CD14-positive monocyte (primary cell): ENCODE results near the gene PRKCQ. TPM values are rescaled to one million over a fixed set of nuclear protein-coding genes. Genes with fewer than 3 reads are reported as not detected.
A peak's percentile ranks its signal among the peaks of the same experiment; 100 is the strongest.

ENCODE experiments used
- DNase-seq, 3 donors: peaks; one replicate each; pipeline ENCODE4 v3.0.0-alpha.2; 2011 to 2022
- H2AFZ ChIP-seq: 2 replicates; pipeline ENCODE4 v1.6.0; 2012; ENCODE audit warnings: mild to moderate bottlenecking, low read depth, low read length, inconsistent platforms; ENCODE audit not compliant: insufficient read depth, poor library complexity, severe bottlenecking
- H3K27ac ChIP-seq, 2 donors: 1 replicate in 1 of 2; 2 replicates in 1 of 2; pipeline ENCODE4 v1.5.1; 2012 to 2013; ENCODE audit warnings: low read length in 2 of 2, control low read depth in 1 of 2, inconsistent platforms in 1 of 2, low read depth in 1 of 2, mild to moderate bottlenecking in 1 of 2
- H3K27me3 ChIP-seq, 2 donors: one replicate each; pipeline versions ENCODE4 v1.6.0 to v1.6.1; 2011 to 2013; ENCODE audit warnings: low read length in 2 of 2; ENCODE audit not compliant: control insufficient read depth in 2 of 2, insufficient read depth in 2 of 2
- H3K36me3 ChIP-seq, 2 donors: replicated peaks in 1 of 2; 1 replicate in 1 of 2; 2 replicates in 1 of 2; pipeline versions ENCODE4 v1.5.1 to v1.6.1; 2012 to 2013; ENCODE audit warnings: low read length in 2 of 2, control low read depth in 1 of 2, inconsistent platforms in 1 of 2, mild to moderate bottlenecking in 1 of 2; ENCODE audit not compliant: insufficient read depth in 2 of 2, control insufficient read depth in 1 of 2
- H3K4me1 ChIP-seq, 2 donors: 1 replicate in 1 of 2; 2 replicates in 1 of 2; pipeline versions ENCODE4 v1.5.1 to v1.6.1; 2012 to 2013; ENCODE audit warnings: low read length in 2 of 2, control low read depth in 1 of 2, inconsistent platforms in 1 of 2, mild to moderate bottlenecking in 1 of 2, moderate library complexity in 1 of 2; ENCODE audit not compliant: insufficient read depth in 2 of 2, control insufficient read depth in 1 of 2
- H3K4me2 ChIP-seq: replicated peaks from 2 replicates; pipeline ENCODE3; 2012; ENCODE audit warnings: low read length, moderate library complexity, mild to moderate bottlenecking; ENCODE audit not compliant: poor library complexity, severe bottlenecking; ENCODE audit errors: extremely low read depth
- H3K4me3 ChIP-seq, 3 experiments: fragments of 200-600 bp in 1 of 3; sonication (generic) in 1 of 3; replicated peaks in 1 of 3; 1 replicate in 2 of 3; 2 replicates in 1 of 3; pipeline ENCODE4 v1.5.1; 2011 to 2013; ENCODE audit warnings: low read length in 3 of 3, mild to moderate bottlenecking in 3 of 3, control low read depth in 2 of 3, low read depth in 2 of 3, inconsistent platforms in 1 of 3, moderate library complexity in 1 of 3
- H3K79me2 ChIP-seq: 2 replicates; pipeline ENCODE4 v1.6.0; 2012; ENCODE audit warnings: mild to moderate bottlenecking, control low read depth, inconsistent platforms, low read length, moderate library complexity; ENCODE audit not compliant: insufficient read depth
- H3K9ac ChIP-seq: 2 replicates; pipeline ENCODE4 v1.6.0; 2017; ENCODE audit warnings: low read length, mild to moderate bottlenecking; ENCODE audit not compliant: insufficient read depth, poor library complexity, severe bottlenecking
- H3K9me3 ChIP-seq, 2 donors: replicated peaks in 1 of 2; 1 replicate in 1 of 2; 2 replicates in 1 of 2; pipeline versions ENCODE4 v1.5.1 to v1.6.1; 2012 to 2013; ENCODE audit warnings: low read length in 2 of 2, control low read depth in 1 of 2; ENCODE audit not compliant: control insufficient read depth in 1 of 2, insufficient read depth in 1 of 2
- H4K20me1 ChIP-seq: 2 replicates; pipeline ENCODE4 v1.6.0; 2012; ENCODE audit warnings: mild to moderate bottlenecking, low read length, control low read depth, moderate library complexity; ENCODE audit not compliant: insufficient read depth
- H3K27ac Mint-ChIP-seq, 7 donors: one replicate each; pipeline ENCODE4 v1.8.0; 2020; ENCODE audit warnings: mild to moderate bottlenecking in 7 of 7, mixed read lengths in 7 of 7, moderate library complexity in 6 of 7, inconsistent platforms in 2 of 7
- H3K27me3 Mint-ChIP-seq, 3 donors: one replicate each; pipeline ENCODE4 v1.8.0; 2021 to 2022; ENCODE audit warnings: low read depth in 3 of 3, mild to moderate bottlenecking in 3 of 3, mixed read lengths in 3 of 3, moderate library complexity in 3 of 3, inconsistent platforms in 1 of 3
- H3K36me3 Mint-ChIP-seq, 2 donors: one replicate each; pipeline ENCODE4 v1.8.0; 2020; ENCODE audit warnings: mixed read lengths in 2 of 2, inconsistent platforms in 1 of 2, mild to moderate bottlenecking in 1 of 2
- H3K4me1 Mint-ChIP-seq: one replicate; pipeline ENCODE4 v1.8.0; 2020; ENCODE audit warnings: mild to moderate bottlenecking, mixed read lengths
- H3K4me3 Mint-ChIP-seq, 2 donors: one replicate each; pipeline ENCODE4 v1.8.0; 2020; ENCODE audit warnings: mild to moderate bottlenecking in 2 of 2, mixed read lengths in 2 of 2, moderate library complexity in 1 of 2
- H3K9me3 Mint-ChIP-seq, 7 donors: one replicate each; pipeline ENCODE4 v1.8.0; 2020 to 2022; ENCODE audit warnings: mixed read lengths in 7 of 7, mild to moderate bottlenecking in 6 of 7, moderate library complexity in 6 of 7, inconsistent platforms in 2 of 7
- CTCF ChIP-seq: fragments of 200-600 bp; IDR thresholded peaks from one replicate; pipeline ENCODE4 v1.8.0; 2022; ENCODE audit warnings: antibody characterized with exemption, mild to moderate bottlenecking
- WGBS: methylation state at CpG from one replicate; pipeline ENCODE4 v1.1.5; 2013; ENCODE audit warnings: missing lambda C conversion rate; ENCODE audit not compliant: insufficient coverage; 5-methylcytosine and 5-hydroxymethylcytosine counted together
- intact Hi-C, 2 donors: fragments of 100-400 bp; cut with micrococcal nuclease; formaldehyde crosslinking; loops; one replicate each; pipeline versions ENCODE4 v1.15.0 to v1.15.1; 2023
- polyA plus RNA-seq, 3 donors: library from polyadenylated mRNA; depleted of rRNA in 1 of 3; unstranded in 2 of 3; stranded (reverse) in 1 of 3; fragments of 300-500 nt in 2 of 3; fragments of >200 nt in 1 of 3; fragmentation: Illumina TruSeq in 2 of 3; gene quantifications; 1 replicate in 2 of 3; 2 replicates in 1 of 3; pipeline ENCODE4 v1.2.3, GENCODE V29; 2012 to 2021

PRKCQ gene
- polyA plus RNA-seq, 3 donors = 0.01 to 0.29 (median 0.09) TPM

DNA sequence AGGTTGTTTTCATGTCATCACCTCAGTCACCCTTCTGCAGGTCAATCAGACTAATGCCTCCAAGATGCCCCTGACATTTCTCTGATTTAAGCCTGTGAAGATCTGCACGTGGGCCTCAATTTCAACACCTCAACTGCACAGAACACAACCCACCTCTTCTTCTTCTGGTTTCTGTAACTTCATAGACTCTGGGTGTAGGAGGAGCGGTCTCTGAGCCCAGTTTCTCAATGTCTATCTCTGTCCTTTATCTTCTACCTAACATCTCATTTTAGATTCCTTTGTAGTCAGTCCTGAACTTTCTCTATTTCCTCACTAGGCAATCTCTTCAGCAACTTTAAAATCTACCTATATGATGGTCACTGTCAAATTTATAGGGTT is 85.6 kb downstream of the PRKCQ start:
- WGBS = no CpG with 5 or more reads among the region's 2 CpGs
- no peak overlapping the region for H3K4me3 Mint-ChIP-seq
- Histone ChIP-seq H3K9ac (no peak overlapping the region), H3K79me2 (no peaks in the 10 kb centered on the region), H3K36me3 (no peaks in the 10 kb centered on the region), H3K27me3 (no peaks in the 10 kb centered on the region), H3K27ac (no peak overlapping the region), H3K4me2 (peak overlapping the region; percentile 69), H3K9me3 (no peaks in the 10 kb centered on the region), H3K4me3 (no peak overlapping the region), H2AFZ (no peak overlapping the region), H4K20me1 (no peaks in the 10 kb centered on the region), H3K4me1 (peaks cover 26 to 41% of the 10 kb centered on the region in 2 donors)
- TF ChIP-seq CTCF = no peak
- no peaks in the 10 kb centered on the region for H3K36me3 Mint-ChIP-seq
- H3K27ac Mint-ChIP-seq = no peak overlapping the region
- no peaks in the 10 kb centered on the region for H3K27me3 Mint-ChIP-seq
- DNase-seq = no peak
- H3K9me3 Mint-ChIP-seq = no peaks in the 10 kb centered on the region
- intact Hi-C loops = no loop called here
- H3K4me1 Mint-ChIP-seq = peaks cover 15% of the 10 kb centered on the region

DNA sequence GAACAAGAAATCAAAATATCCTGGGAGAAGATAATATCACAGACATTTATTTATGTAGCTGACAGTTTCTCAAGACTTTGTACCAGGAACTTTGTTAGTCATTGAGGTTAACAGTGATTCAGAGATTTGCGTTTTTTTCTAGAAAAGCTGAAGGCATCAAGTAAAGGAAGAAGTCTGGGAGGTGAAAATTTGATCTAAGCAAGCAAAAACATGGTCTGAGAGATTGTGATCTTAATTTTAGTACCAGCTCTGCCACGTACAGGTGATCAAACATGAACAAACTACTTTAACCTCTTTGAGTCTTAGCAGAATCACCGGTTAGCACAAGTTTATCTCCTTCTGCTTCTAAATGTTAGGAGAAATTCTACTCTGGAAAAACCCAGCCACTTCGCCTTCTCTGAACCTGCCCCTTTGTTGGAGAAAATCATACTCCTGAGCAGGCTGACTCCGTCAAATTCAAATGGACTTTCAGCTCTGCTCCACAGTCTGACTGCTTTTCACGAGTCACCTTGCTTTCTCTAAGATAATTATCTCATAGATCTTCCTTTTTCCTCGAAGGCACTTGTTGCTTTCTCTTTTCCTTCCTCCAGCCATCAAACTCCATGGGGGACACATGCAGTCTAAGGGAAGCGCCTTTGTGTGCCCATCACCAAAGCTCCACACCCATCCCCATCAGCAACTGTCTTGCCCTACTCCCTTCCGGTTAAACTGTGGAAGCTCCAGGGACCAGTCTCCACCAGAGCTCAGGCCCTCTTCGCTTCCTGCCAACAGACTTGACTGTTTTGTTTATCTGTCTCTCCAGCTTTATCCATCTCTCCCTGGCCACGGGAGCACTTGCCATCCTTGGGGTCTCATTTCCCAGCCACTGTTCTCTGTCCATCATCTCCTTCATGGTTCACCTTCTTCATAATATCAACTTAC is 86.3 kb downstream of the PRKCQ start:
- WGBS = 75% methylated on average over 10 of the region's 11 CpGs
- H3K4me1 Mint-ChIP-seq = peaks cover 10% of the 10 kb centered on the region
- TF ChIP-seq CTCF = no peak
- Histone ChIP-seq H3K9me3 (no peaks in the 10 kb centered on the region), H3K27ac (no peak overlapping the region), H3K4me1 (peaks cover 20 to 34% of the 10 kb centered on the region in 2 donors), H3K9ac (no peak overlapping the region), H2AFZ (no peak overlapping the region), H3K27me3 (no peaks in the 10 kb centered on the region), H3K4me2 (no peak overlapping the region), H3K79me2 (no peaks in the 10 kb centered on the region), H3K36me3 (no peaks in the 10 kb centered on the region), H4K20me1 (no peaks in the 10 kb centered on the region), H3K4me3 (no peak overlapping the region)
- intact Hi-C loops = no loop called here
- no peaks in the 10 kb centered on the region for H3K36me3 Mint-ChIP-seq
- H3K27ac Mint-ChIP-seq = no peak overlapping the region
- no peaks in the 10 kb centered on the region for H3K27me3 Mint-ChIP-seq
- no peak overlapping the region for H3K4me3 Mint-ChIP-seq
- H3K9me3 Mint-ChIP-seq = no peaks in the 10 kb centered on the region
- DNase-seq = peak in 2 of 3 donors; percentile 23 to 27
